Gastrocnemius medialis (tissue), 4 donors: ENCODE results near the gene DARS1.

Experiments
- CTCF ChIP-seq, 5 experiments: fragments of 450-650 bp in 3 of 5; fragments of 200-600 bp in 2 of 5; sonication (generic) in 2 of 5; IDR thresholded peaks in 4 of 5; conservative IDR thresholded peaks in 1 of 5; 1 replicate in 4 of 5; 2 replicates in 1 of 5; pipeline ENCODE4 v1.5.1; 2016 to 2019; ENCODE audit warnings: antibody characterized with exemption in 5 of 5, mild to moderate bottlenecking in 3 of 5, moderate library complexity in 3 of 5
- POLR2A ChIP-seq, 2 donors: fragments of 450-650 bp; IDR thresholded peaks; one replicate each; pipeline ENCODE4 v1.6.1; 2017; ENCODE audit warnings: antibody characterized with exemption in 2 of 2, mild to moderate bottlenecking in 2 of 2, moderate library complexity in 2 of 2

GRCh38 chr2:135862718-135863117, 122.7 kb downstream of the DARS1 start:
- no peak for TF ChIP-seq CTCF (IDR thresholded peaks at IDR 0.05 in 4 of 5, conservative IDR thresholded peaks at IDR 0.05 in 1 of 5)
- TF ChIP-seq POLR2A (IDR thresholded peaks at IDR 0.05): no peak
